H9 (cell line): ENCODE results near the gene SAMMSON. TPM values are rescaled to one million over a fixed set of nuclear protein-coding genes. Genes with fewer than 3 reads are reported as not detected.

Experiments used
- DNase-seq: peaks from one replicate; pipeline ENCODE4 v3.0.0-alpha.2; 2017
- H2AFZ ChIP-seq: one replicate; pipeline ENCODE4 v1.6.1; 2013; ENCODE audit warnings: mild to moderate bottlenecking, low read length, control low read depth, moderate library complexity
- H2AK5ac ChIP-seq: 2 replicates; pipeline ENCODE4 v1.6.1; 2013; ENCODE audit warnings: low read length, control low read depth, mixed read lengths; ENCODE audit not compliant: insufficient read length
- H2BK120ac ChIP-seq: one replicate; pipeline ENCODE4 v1.6.1; 2013; ENCODE audit warnings: low read depth, mild to moderate bottlenecking, low read length, control low read depth, inconsistent platforms; ENCODE audit not compliant: poor library complexity, severe bottlenecking
- H2BK12ac ChIP-seq: 2 replicates; pipeline ENCODE4 v1.6.1; 2013; ENCODE audit warnings: low read length, control low read depth, mixed read lengths, low read depth; ENCODE audit not compliant: insufficient read length
- H2BK15ac ChIP-seq: 2 replicates; pipeline ENCODE4 v1.6.1; 2013; ENCODE audit warnings: low read depth, low read length, control low read depth
- H2BK20ac ChIP-seq: one replicate; pipeline ENCODE4 v1.6.1; 2013; ENCODE audit warnings: low read depth, mild to moderate bottlenecking, low read length, control low read depth, inconsistent platforms; ENCODE audit not compliant: poor library complexity, severe bottlenecking
- H2BK5ac ChIP-seq: 2 replicates; pipeline ENCODE4 v1.6.1; 2013; ENCODE audit warnings: low read length, control low read depth, mixed read lengths; ENCODE audit not compliant: insufficient read length
- H3K14ac ChIP-seq: 2 replicates; pipeline ENCODE4 v1.6.1; 2013; ENCODE audit warnings: low read length, control low read depth; ENCODE audit not compliant: insufficient read depth
- H3K18ac ChIP-seq: 2 replicates; pipeline ENCODE4 v1.6.1; 2013; ENCODE audit warnings: low read depth, mild to moderate bottlenecking, mixed read lengths, low read length, control low read depth; ENCODE audit not compliant: insufficient read length
- H3K23ac ChIP-seq: 2 replicates; pipeline ENCODE4 v1.6.1; 2013; ENCODE audit warnings: low read length, control low read depth, mixed read lengths, low read depth; ENCODE audit not compliant: insufficient read length
- H3K23me2 ChIP-seq: 2 replicates; pipeline ENCODE4 v1.6.1; 2013; ENCODE audit warnings: low read depth, mild to moderate bottlenecking, mixed read lengths, low read length, control low read depth; ENCODE audit not compliant: insufficient read length, poor library complexity, severe bottlenecking
- H3K27ac ChIP-seq: 2 replicates; pipeline ENCODE4 v1.5.1; 2013; ENCODE audit warnings: low read length, control low read depth, mixed read lengths, low read depth; ENCODE audit not compliant: insufficient read length
- H3K27me3 ChIP-seq: 2 replicates; pipeline ENCODE4 v1.6.1; 2013; ENCODE audit warnings: low read length, control low read depth, inconsistent platforms; ENCODE audit not compliant: insufficient read depth
- H3K4ac ChIP-seq: 2 replicates; pipeline ENCODE4 v1.6.1; 2013; ENCODE audit warnings: low read depth, mild to moderate bottlenecking, control low read depth, inconsistent platforms, low read length, moderate library complexity
- H3K4me1 ChIP-seq: 2 replicates; pipeline ENCODE4 v1.6.1; 2013; ENCODE audit warnings: low read length, control low read depth, inconsistent platforms; ENCODE audit not compliant: insufficient read depth
- H3K4me2 ChIP-seq: 2 replicates; pipeline ENCODE4 v1.6.1; 2013; ENCODE audit warnings: low read length, control low read depth, mixed read lengths; ENCODE audit not compliant: insufficient read length, insufficient read depth
- H3K56ac ChIP-seq: 2 replicates; pipeline ENCODE4 v1.6.1; 2013; ENCODE audit warnings: low read depth, mild to moderate bottlenecking, mixed read lengths, low read length, control low read depth; ENCODE audit not compliant: insufficient read length
- H3K79me1 ChIP-seq: 2 replicates; pipeline ENCODE4 v1.6.1; 2013; ENCODE audit warnings: low read depth, mild to moderate bottlenecking, moderate library complexity, low read length, control low read depth, inconsistent platforms; ENCODE audit not compliant: insufficient read depth, poor library complexity, severe bottlenecking
- H3K79me2 ChIP-seq: 2 replicates; pipeline ENCODE4 v1.6.1; 2013; ENCODE audit warnings: low read length, control low read depth, inconsistent platforms; ENCODE audit not compliant: insufficient read depth
- H3K9ac ChIP-seq: 2 replicates; pipeline ENCODE4 v1.6.1; 2013; ENCODE audit warnings: low read length, control low read depth, mixed read lengths; ENCODE audit not compliant: insufficient read length; ENCODE audit errors: extremely low read depth
- H3K9me3 ChIP-seq: one replicate; pipeline ENCODE4 v1.6.1; 2013; ENCODE audit warnings: low read depth, low read length, inconsistent platforms; ENCODE audit not compliant: control insufficient read depth
- H3T11ph ChIP-seq: one replicate; pipeline ENCODE4 v1.6.1; 2013; ENCODE audit warnings: mild to moderate bottlenecking, low read length, control low read depth, inconsistent platforms
- H4K20me1 ChIP-seq: one replicate; pipeline ENCODE4 v1.6.1; 2013; ENCODE audit not compliant: control insufficient read depth, insufficient read length, insufficient read depth
- H4K5ac ChIP-seq: 2 replicates; pipeline ENCODE4 v1.6.1; 2013; ENCODE audit warnings: low read depth, mild to moderate bottlenecking, mixed read lengths, low read length, control low read depth; ENCODE audit not compliant: insufficient read length
- H4K8ac ChIP-seq: replicated peaks from 2 replicates; pipeline ENCODE4 v1.6.1; 2013; ENCODE audit warnings: low read length, control low read depth, mixed read lengths, low read depth; ENCODE audit not compliant: insufficient read length
- H4K91ac ChIP-seq: 2 replicates; pipeline ENCODE4 v1.6.1; 2013; ENCODE audit warnings: low read depth, mild to moderate bottlenecking, moderate library complexity, mixed read lengths, low read length, control low read depth; ENCODE audit not compliant: insufficient read length
- H3K27ac Mint-ChIP-seq, 3 experiments: 2 replicates in 2 of 3; 3 replicates in 1 of 3; pipeline ENCODE4 v1.8.0; 2020 to 2021; ENCODE audit warnings: mixed read lengths in 3 of 3, mild to moderate bottlenecking in 1 of 3, moderate library complexity in 1 of 3
- H3K27me3 Mint-ChIP-seq: 2 replicates; pipeline ENCODE4 v1.8.0; 2021; ENCODE audit warnings: low read depth, mild to moderate bottlenecking, moderate library complexity, mixed read lengths
- H3K36me3 Mint-ChIP-seq, 3 experiments: 2 replicates in 2 of 3; 3 replicates in 1 of 3; pipeline ENCODE4 v1.8.0; 2020 to 2021; ENCODE audit warnings: low read depth in 3 of 3, mixed read lengths in 3 of 3; ENCODE audit not compliant: insufficient read depth in 1 of 3
- H3K4me1 Mint-ChIP-seq, 2 experiments: 2 replicates each; pipeline ENCODE4 v1.8.0; 2020; ENCODE audit warnings: mixed read lengths in 2 of 2
- H3K4me3 Mint-ChIP-seq, 2 experiments: 2 replicates in 1 of 2; 3 replicates in 1 of 2; pipeline ENCODE4 v1.8.0; 2020 to 2021; ENCODE audit warnings: mild to moderate bottlenecking in 2 of 2, mixed read lengths in 2 of 2, moderate library complexity in 1 of 2
- H3K9me3 Mint-ChIP-seq, 2 experiments: 2 replicates in 1 of 2; 3 replicates in 1 of 2; pipeline ENCODE4 v1.8.0; 2020; ENCODE audit warnings: mild to moderate bottlenecking in 2 of 2, mixed read lengths in 2 of 2, moderate library complexity in 1 of 2
- WGBS: extraction: QIAGEN DNeasy Blood & Tissue Kit; methylation state at CpG from one replicate; pipeline ENCODE4 v1.1.7; 2013; ENCODE audit warnings: missing lambda C conversion rate, low lambda C conversion rate, mixed read lengths; ENCODE audit not compliant: insufficient read length; ENCODE audit errors: extremely low coverage; 5-methylcytosine and 5-hydroxymethylcytosine counted together
- total RNA-seq: library from RNA; stranded (reverse); gene quantifications from 2 replicates; pipeline ENCODE4 v1.2.1, GENCODE V29; 2021
- TF ChIP-seq, protein P1 (sequence below): fragments of 200-600 bp; sonication (generic); conservative IDR thresholded peaks from 3 replicates; pipeline ENCODE4 v1.8.0; 2021; ENCODE audit warnings: antibody characterized with exemption, mild to moderate bottlenecking

Gene SAMMSON
- total RNA-seq, 1 experiment from 2014 or later = not detected

DNA sequence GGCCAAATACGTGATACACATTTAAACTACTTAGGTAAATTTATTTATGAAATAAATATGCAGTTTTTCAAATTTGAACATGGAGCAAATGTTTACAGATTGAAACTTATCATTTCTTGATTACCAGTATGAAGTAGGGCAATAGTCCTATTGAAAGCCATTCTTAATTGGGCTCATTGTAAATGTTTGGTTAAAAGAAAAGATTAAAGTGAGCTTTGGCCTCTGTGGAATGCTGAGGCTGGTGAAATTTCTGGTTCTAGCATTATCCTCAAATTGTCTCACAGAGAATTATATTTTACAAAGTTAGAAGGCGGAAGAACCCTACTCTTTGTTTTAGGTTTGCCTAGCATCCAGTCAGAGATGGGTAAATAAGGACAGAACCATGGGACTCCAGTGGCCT, 73.2 kb downstream of the SAMMSON start:
- Histone ChIP-seq H3K18ac (no peak overlapping the region), H2BK15ac (no peak overlapping the region), H4K91ac (no peak overlapping the region), H2BK5ac (no peak overlapping the region), H3K4me2 (no peak overlapping the region), H2AFZ (no peak overlapping the region), H3K27ac (no peak overlapping the region), H4K20me1 (no peaks in the 10 kb centered on the region), H3K23me2 (no peaks in the 10 kb centered on the region), H2BK20ac (no peak overlapping the region), H2BK12ac (no peak overlapping the region), H3K14ac (no peak overlapping the region), H3K9ac (no peak overlapping the region), H3K4me1 (peaks cover 2% of the 10 kb centered on the region; the same call in 1 of the 2 replicates), H2BK120ac (no peak overlapping the region), H2AK5ac (no peak overlapping the region), H3K9me3 (no peaks in the 10 kb centered on the region), H3K4ac (no peak overlapping the region), H3K56ac (no peak overlapping the region), H3K79me2 (no peaks in the 10 kb centered on the region), H3K27me3 (no peaks in the 10 kb centered on the region), H4K8ac (no peak overlapping the region), H3K23ac (no peak overlapping the region), H3K79me1 (no peaks in the 10 kb centered on the region), H4K5ac (no peak overlapping the region), H3T11ph (no peak overlapping the region)
- H3K4me1 Mint-ChIP-seq = peaks cover 27 to 30% of the 10 kb centered on the region in 2 experiments
- no peak overlapping the region for H3K27ac Mint-ChIP-seq
- peaks cover 2% of the 10 kb centered on the region; the same call in 1 of the 2 replicates for H3K27me3 Mint-ChIP-seq
- no CpG with 5 or more reads among the region's 2 CpGs for WGBS
- no peak for DNase-seq
- no peak overlapping the region for H3K4me3 Mint-ChIP-seq
- peaks cover 0 to 1% of the 10 kb centered on the region in 2 experiments; a peak in 3 of 5 replicates for H3K9me3 Mint-ChIP-seq
- TF ChIP-seq, protein P1, sequence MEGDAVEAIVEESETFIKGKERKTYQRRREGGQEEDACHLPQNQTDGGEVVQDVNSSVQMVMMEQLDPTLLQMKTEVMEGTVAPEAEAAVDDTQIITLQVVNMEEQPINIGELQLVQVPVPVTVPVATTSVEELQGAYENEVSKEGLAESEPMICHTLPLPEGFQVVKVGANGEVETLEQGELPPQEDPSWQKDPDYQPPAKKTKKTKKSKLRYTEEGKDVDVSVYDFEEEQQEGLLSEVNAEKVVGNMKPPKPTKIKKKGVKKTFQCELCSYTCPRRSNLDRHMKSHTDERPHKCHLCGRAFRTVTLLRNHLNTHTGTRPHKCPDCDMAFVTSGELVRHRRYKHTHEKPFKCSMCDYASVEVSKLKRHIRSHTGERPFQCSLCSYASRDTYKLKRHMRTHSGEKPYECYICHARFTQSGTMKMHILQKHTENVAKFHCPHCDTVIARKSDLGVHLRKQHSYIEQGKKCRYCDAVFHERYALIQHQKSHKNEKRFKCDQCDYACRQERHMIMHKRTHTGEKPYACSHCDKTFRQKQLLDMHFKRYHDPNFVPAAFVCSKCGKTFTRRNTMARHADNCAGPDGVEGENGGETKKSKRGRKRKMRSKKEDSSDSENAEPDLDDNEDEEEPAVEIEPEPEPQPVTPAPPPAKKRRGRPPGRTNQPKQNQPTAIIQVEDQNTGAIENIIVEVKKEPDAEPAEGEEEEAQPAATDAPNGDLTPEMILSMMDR = no peak
- H3K36me3 Mint-ChIP-seq = peaks cover 0 to 4% (median 2%) of the 10 kb centered on the region in 3 experiments; a peak in 2 of 7 replicates
